Measurements from ENCODE around the gene SLC9A1. TPM values are rescaled to one million over a fixed set of nuclear protein-coding genes. Genes with fewer than 3 reads are reported as not detected.
"Not testable (repeated sequence)": the region's sequence is repeated elsewhere in the genome, so short reads cannot be mapped to it uniquely, and the experiment has no call there.

SLC9A1 gene
- total RNA-seq, 1 experiment from 2014 or later, result 35.3 TPM

- no peak for DNase-seq
Observed at GRCh38 chr1:27126391-27126790, 28.5 kb downstream of the SLC9A1 start.

GRCh38 chr1:27125125-27125524, 29.8 kb downstream of the SLC9A1 start:
- H4K20me1 ChIP-seq (ENCODE audit: insufficient read depth, low read depth, low read length); H3K4me2 ChIP-seq (ENCODE audit: low read depth, low read length, poor library complexity, severe bottlenecking); H3K4me3 ChIP-seq (ENCODE audit: low read length); H3K27me3 ChIP-seq (ENCODE audit: low read length); H3K9me3 ChIP-seq (ENCODE audit: low read length); H3K9me2 ChIP-seq (replicated peaks; ENCODE audit: insufficient read depth, low read length); H2AFZ ChIP-seq (ENCODE audit: low read length); H3K9ac ChIP-seq (ENCODE audit: low read length); DNase-seq: not testable (repeated sequence)
- H3K27ac ChIP-seq (ENCODE audit: low read length), result peak overlapping the region; percentile 57
- peaks cover 13% of the 10 kb centered on the region; the same call in 1 of the 2 replicates for H3K36me3 ChIP-seq (ENCODE audit: insufficient read depth, low read length)
- H3K79me2 ChIP-seq (ENCODE audit: low read length), result peaks cover 75% of the 10 kb centered on the region
- H3K4me1 ChIP-seq (ENCODE audit: low read length), result peaks cover 24% of the 10 kb centered on the region

More at GRCh38 chr1:27126391-27126790, 28.5 kb downstream of the SLC9A1 start:
- Histone ChIP-seq H3K4me1 (ENCODE audit: low read length) (peaks cover 24% of the 10 kb centered on the region), H3K79me2 (ENCODE audit: low read length) (peaks cover 76% of the 10 kb centered on the region), H3K9me2 (replicated peaks; ENCODE audit: insufficient read depth, low read length) (no peaks in the 10 kb centered on the region), H3K36me3 (ENCODE audit: insufficient read depth, low read length) (peaks cover 8% of the 10 kb centered on the region; the same call in 1 of the 2 replicates), H3K9me3 (ENCODE audit: low read length) (no peaks in the 10 kb centered on the region), H3K4me2 (ENCODE audit: low read depth, low read length, poor library complexity, severe bottlenecking) (no peak overlapping the region), H3K4me3 (ENCODE audit: low read length) (no peak overlapping the region), H3K9ac (ENCODE audit: low read length) (no peak overlapping the region), H3K27me3 (ENCODE audit: low read length) (no peaks in the 10 kb centered on the region), H3K27ac (ENCODE audit: low read length) (no peak overlapping the region), H4K20me1 (ENCODE audit: insufficient read depth, low read depth, low read length) (no peaks in the 10 kb centered on the region), H2AFZ (ENCODE audit: low read length) (no peak overlapping the region)

- Histone ChIP-seq H3K27me3 (ENCODE audit: low read length) (no peaks in the 10 kb centered on the region), H3K36me3 (ENCODE audit: insufficient read depth, low read length) (peaks cover 13% of the 10 kb centered on the region; the same call in 1 of the 2 replicates), H3K9me3 (ENCODE audit: low read length) (no peaks in the 10 kb centered on the region), H3K4me2 (ENCODE audit: low read depth, low read length, poor library complexity, severe bottlenecking) (no peak overlapping the region), H3K4me3 (ENCODE audit: low read length) (no peak overlapping the region), H3K4me1 (ENCODE audit: low read length) (peaks cover 24% of the 10 kb centered on the region), H3K9ac (ENCODE audit: low read length) (no peak overlapping the region; the same call in 1 of the 2 replicates), H4K20me1 (ENCODE audit: insufficient read depth, low read depth, low read length) (0 out of 2 replicates have a peak, but pooled peaks cover 3% of the 10 kb centered on the region), H2AFZ (ENCODE audit: low read length) (no peak overlapping the region), H3K27ac (ENCODE audit: low read length) (peak overlapping the region; percentile 57), H3K9me2 (replicated peaks; ENCODE audit: insufficient read depth, low read length) (no peaks in the 10 kb centered on the region), H3K79me2 (ENCODE audit: low read length) (peaks cover 75% of the 10 kb centered on the region)
- no peak for DNase-seq
Observed at GRCh38 chr1:27124405-27124804, 30.5 kb downstream of the SLC9A1 start.

- Histone ChIP-seq H3K4me3 (ENCODE audit: low read length) (no peak overlapping the region), H3K9me3 (ENCODE audit: low read length) (no peaks in the 10 kb centered on the region), H3K27ac (ENCODE audit: low read length) (peak overlapping the region; percentile 35; the same call in 1 of the 2 replicates), H3K36me3 (ENCODE audit: insufficient read depth, low read length) (peaks cover 7% of the 10 kb centered on the region; the same call in 1 of the 2 replicates), H4K20me1 (ENCODE audit: insufficient read depth, low read depth, low read length) (0 out of 2 replicates have a peak, but pooled peaks cover 3% of the 10 kb centered on the region), H3K9ac (ENCODE audit: low read length) (no peak overlapping the region), H3K4me1 (ENCODE audit: low read length) (peaks cover 24% of the 10 kb centered on the region), H3K4me2 (ENCODE audit: low read depth, low read length, poor library complexity, severe bottlenecking) (no peak overlapping the region), H3K9me2 (replicated peaks; ENCODE audit: insufficient read depth, low read length) (no peaks in the 10 kb centered on the region), H2AFZ (ENCODE audit: low read length) (no peak overlapping the region), H3K79me2 (ENCODE audit: low read length) (peaks cover 76% of the 10 kb centered on the region), H3K27me3 (ENCODE audit: low read length) (no peaks in the 10 kb centered on the region)
- no peak for DNase-seq
Observed at GRCh38 chr1:27122652-27123051, 32.3 kb downstream of the SLC9A1 start.

GRCh38 chr1:27120854-27121253, 34.1 kb downstream of the SLC9A1 start:
- H3K27me3 ChIP-seq (ENCODE audit: low read length), result no peaks in the 10 kb centered on the region
- peaks cover 23% of the 10 kb centered on the region for H3K4me1 ChIP-seq (ENCODE audit: low read length)
- peaks cover 76% of the 10 kb centered on the region for H3K79me2 ChIP-seq (ENCODE audit: low read length)
- no peak overlapping the region for H3K4me2 ChIP-seq (ENCODE audit: low read depth, low read length, poor library complexity, severe bottlenecking)
- H3K9ac ChIP-seq (ENCODE audit: low read length), result no peak overlapping the region
- peaks cover 5% of the 10 kb centered on the region; the same call in 1 of the 2 replicates for H3K36me3 ChIP-seq (ENCODE audit: insufficient read depth, low read length)
- 0 out of 2 replicates have a peak overlapping the region, but pooled peaks have one; percentile 12 for H3K27ac ChIP-seq (ENCODE audit: low read length)
- no peaks in the 10 kb centered on the region for H3K9me2 ChIP-seq (replicated peaks; ENCODE audit: insufficient read depth, low read length)
- H4K20me1 ChIP-seq (ENCODE audit: insufficient read depth, low read depth, low read length), result peaks cover 8% of the 10 kb centered on the region; the same call in 1 of the 2 replicates
- no peak for DNase-seq
- H3K4me3 ChIP-seq (ENCODE audit: low read length), result no peak overlapping the region
- H2AFZ ChIP-seq (ENCODE audit: low read length), result no peak overlapping the region
- H3K9me3 ChIP-seq (ENCODE audit: low read length), result no peaks in the 10 kb centered on the region

GRCh38 chr1:27118440-27118689, 36.6 kb downstream of the SLC9A1 start:
- DNase-seq, result no peak
- Histone ChIP-seq H3K9ac (ENCODE audit: low read length) (no peak overlapping the region), H3K27me3 (ENCODE audit: low read length) (no peaks in the 10 kb centered on the region), H3K9me3 (ENCODE audit: low read length) (no peaks in the 10 kb centered on the region), H3K79me2 (ENCODE audit: low read length) (peaks cover 79% of the 10 kb centered on the region), H3K9me2 (replicated peaks; ENCODE audit: insufficient read depth, low read length) (no peaks in the 10 kb centered on the region), H3K36me3 (ENCODE audit: insufficient read depth, low read length) (peaks cover 5% of the 10 kb centered on the region; the same call in 1 of the 2 replicates), H4K20me1 (ENCODE audit: insufficient read depth, low read depth, low read length) (peaks cover 8% of the 10 kb centered on the region; the same call in 1 of the 2 replicates), H3K4me3 (ENCODE audit: low read length) (no peak overlapping the region), H3K27ac (ENCODE audit: low read length) (no peak overlapping the region), H3K4me2 (ENCODE audit: low read depth, low read length, poor library complexity, severe bottlenecking) (no peak overlapping the region), H2AFZ (ENCODE audit: low read length) (no peak overlapping the region), H3K4me1 (ENCODE audit: low read length) (peaks cover 7% of the 10 kb centered on the region)

- no peak overlapping the region for H3K27ac ChIP-seq (ENCODE audit: low read length)
- H3K4me3 ChIP-seq (ENCODE audit: low read length), result no peak overlapping the region
- H4K20me1 ChIP-seq (ENCODE audit: insufficient read depth, low read depth, low read length), result peaks cover 8% of the 10 kb centered on the region; the same call in 1 of the 2 replicates
- no peaks in the 10 kb centered on the region for H3K9me3 ChIP-seq (ENCODE audit: low read length)
- H3K27me3 ChIP-seq (ENCODE audit: low read length), result no peaks in the 10 kb centered on the region
- H3K79me2 ChIP-seq (ENCODE audit: low read length), result peaks cover 74% of the 10 kb centered on the region
- H3K9ac ChIP-seq (ENCODE audit: low read length), result no peak overlapping the region
- H3K4me1 ChIP-seq (ENCODE audit: low read length), result peaks cover 12% of the 10 kb centered on the region
- no peaks in the 10 kb centered on the region for H3K9me2 ChIP-seq (replicated peaks; ENCODE audit: insufficient read depth, low read length)
- H2AFZ ChIP-seq (ENCODE audit: low read length), result no peak overlapping the region
- peaks cover 5% of the 10 kb centered on the region; the same call in 1 of the 2 replicates for H3K36me3 ChIP-seq (ENCODE audit: insufficient read depth, low read length)
- H3K4me2 ChIP-seq (ENCODE audit: low read depth, low read length, poor library complexity, severe bottlenecking), result no peak overlapping the region
- no peak for DNase-seq
Observed at GRCh38 chr1:27117733-27118439, 37.0 kb downstream of the SLC9A1 start.

- Histone ChIP-seq H3K4me2 (ENCODE audit: low read depth, low read length, poor library complexity, severe bottlenecking) (no peak overlapping the region), H3K4me3 (ENCODE audit: low read length) (no peak overlapping the region), H3K9ac (ENCODE audit: low read length) (no peak overlapping the region), H4K20me1 (ENCODE audit: insufficient read depth, low read depth, low read length) (peaks cover 8% of the 10 kb centered on the region; the same call in 1 of the 2 replicates), H3K27ac (ENCODE audit: low read length) (no peak overlapping the region), H3K4me1 (ENCODE audit: low read length) (peaks cover 23% of the 10 kb centered on the region), H2AFZ (ENCODE audit: low read length) (no peak overlapping the region), H3K79me2 (ENCODE audit: low read length) (peaks cover 66% of the 10 kb centered on the region), H3K9me2 (replicated peaks; ENCODE audit: insufficient read depth, low read length) (no peaks in the 10 kb centered on the region), H3K36me3 (ENCODE audit: insufficient read depth, low read length) (peaks cover 5% of the 10 kb centered on the region; the same call in 1 of the 2 replicates), H3K27me3 (ENCODE audit: low read length) (no peaks in the 10 kb centered on the region), H3K9me3 (ENCODE audit: low read length) (no peaks in the 10 kb centered on the region)
- no peak for DNase-seq
Observed at GRCh38 chr1:27116697-27117096, 38.2 kb downstream of the SLC9A1 start.

Data from Karpas-422 (cell line).